NCI-H524 (cell line): ENCODE results near the gene CNPPD1.
A peak's percentile ranks its signal among the peaks of the same experiment; 100 is the strongest.

Source experiments
- DNase-seq, 2 experiments: peaks; one replicate each; lab custom pipeline; 2025; lab: John Stamatoyannopoulos, UW

CNPPD1 gene

DNA sequence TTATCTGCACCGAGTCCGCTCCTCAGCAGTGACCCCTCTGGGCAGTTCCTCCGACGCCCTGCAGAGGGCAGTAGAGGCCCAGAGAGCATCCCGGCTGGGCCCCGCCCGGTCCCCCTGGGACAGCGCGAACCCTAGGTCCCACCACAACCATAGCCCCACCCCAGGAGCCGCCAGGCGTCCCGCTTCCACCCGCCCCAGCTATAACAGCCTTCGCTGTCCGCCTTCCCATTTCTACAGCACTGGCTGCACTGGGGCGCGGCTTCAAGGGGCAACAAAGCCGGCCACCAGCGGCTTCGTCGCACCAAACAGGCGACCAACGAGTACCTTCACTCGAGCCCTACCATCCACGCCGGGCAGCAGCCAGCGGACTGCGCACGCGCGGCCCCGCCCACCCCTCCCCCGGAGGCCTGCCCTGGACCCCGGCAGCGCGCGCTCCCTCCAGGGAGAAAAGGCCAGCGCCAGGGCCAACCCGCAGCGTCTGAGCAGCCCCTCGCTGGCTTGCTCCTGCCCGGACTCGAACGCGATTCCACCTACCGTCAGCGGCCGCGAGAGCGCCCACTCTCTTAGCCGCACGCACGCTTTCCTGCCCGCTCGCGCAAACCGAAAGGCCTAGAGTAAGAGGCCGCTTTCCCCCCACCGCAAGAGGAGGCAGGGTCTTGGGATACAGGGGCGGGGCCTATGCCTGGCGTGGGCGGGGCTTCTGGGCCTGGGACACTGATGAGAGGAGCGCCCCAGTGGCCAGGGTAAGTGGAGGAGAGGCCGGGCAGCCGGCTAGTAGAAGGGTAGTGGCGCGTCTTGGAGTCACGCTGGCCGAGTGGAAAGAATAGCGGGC lies 16.3 kb downstream of the CNPPD1 start, which contains the start of gene NHEJ1:
Gene NHEJ1, minus strand, starts transcription at position 630 of the 832 bp plus-strand sequence. CDS start 2,453 bp downstream, outside the sequence.
- peak; percentile 85 to 89 for DNase-seq

DNA sequence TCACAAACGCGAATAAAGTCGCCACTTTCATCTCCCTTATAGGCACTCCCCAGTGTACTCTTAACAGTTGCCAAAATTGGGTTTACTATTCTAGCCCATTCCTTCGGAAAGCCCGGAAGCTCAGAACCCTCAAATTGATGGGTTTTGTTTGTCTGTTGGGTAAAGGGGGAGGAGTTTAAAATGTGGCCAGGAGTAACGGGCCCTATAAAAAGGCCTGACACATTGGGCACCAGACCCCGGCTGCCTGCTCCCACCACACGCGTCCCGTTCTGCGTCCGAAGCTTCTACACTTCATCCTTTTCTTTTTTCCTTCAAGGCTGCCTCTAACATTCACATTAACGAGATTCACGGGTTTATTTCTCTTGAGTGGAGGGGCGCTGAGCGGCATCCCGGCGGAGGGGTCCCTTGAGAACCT lies 16.9 kb downstream of the CNPPD1 start:
- no peak for DNase-seq

DNA sequence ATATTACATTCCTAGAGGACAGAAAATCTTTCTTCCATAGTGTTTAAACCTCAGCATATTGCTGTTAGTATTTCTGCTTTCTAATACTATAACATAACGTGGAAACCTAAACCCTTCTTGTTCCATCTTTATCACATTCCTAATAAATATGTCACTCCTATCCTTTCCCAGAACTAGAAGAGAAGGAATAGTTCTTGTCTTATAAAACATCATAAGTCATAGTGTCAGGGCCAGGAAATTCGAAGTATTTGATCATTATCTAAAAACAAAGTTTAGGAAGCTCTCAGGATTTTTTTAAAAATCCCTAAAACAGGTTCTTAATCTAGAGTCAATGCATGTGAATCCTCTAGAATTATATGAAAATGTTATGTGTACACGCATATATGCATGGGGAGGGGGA lies 18.1 kb downstream of the CNPPD1 start:
- DNase-seq, result no peak

DNA sequence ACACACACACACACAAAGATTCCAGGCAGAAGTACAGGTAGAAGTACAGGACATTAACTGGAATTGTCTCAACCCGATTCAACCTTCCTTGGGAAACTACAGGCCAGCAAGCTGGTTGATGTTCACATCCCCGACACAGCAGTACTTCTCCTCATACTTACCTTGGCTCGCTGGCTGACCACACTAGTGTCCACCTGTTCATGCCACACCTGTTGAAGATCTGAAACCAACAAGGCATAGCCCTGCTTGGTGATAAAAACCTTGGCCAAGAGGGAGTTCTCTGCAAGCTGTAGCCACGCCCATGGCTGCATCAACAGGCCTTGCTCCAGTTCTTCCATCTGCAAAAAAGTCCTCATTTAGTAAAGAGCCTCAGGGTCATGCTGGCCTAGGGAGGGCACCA lies 18.7 kb downstream of the CNPPD1 start:
- no peak for DNase-seq

DNA sequence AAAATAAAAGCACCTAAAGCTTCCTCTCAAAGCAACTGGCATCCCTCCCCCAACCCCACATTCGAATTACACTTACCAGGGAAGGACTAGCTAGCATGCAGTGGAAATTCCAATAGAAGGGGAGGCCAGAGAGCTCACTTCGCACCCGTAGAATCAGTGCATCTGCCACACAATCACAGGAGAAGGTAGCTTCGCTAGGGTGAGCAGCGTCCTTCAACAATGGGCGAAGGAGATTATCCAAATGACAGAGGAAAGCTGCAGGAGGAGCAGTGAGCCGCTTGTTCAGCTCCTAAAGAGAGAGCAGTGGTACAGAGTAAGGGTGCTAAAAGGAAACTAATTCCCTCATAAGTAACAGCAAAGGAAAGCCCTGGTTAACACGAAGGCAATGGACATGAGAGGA lies 19.3 kb downstream of the CNPPD1 start:
- DNase-seq, result no peak

DNA sequence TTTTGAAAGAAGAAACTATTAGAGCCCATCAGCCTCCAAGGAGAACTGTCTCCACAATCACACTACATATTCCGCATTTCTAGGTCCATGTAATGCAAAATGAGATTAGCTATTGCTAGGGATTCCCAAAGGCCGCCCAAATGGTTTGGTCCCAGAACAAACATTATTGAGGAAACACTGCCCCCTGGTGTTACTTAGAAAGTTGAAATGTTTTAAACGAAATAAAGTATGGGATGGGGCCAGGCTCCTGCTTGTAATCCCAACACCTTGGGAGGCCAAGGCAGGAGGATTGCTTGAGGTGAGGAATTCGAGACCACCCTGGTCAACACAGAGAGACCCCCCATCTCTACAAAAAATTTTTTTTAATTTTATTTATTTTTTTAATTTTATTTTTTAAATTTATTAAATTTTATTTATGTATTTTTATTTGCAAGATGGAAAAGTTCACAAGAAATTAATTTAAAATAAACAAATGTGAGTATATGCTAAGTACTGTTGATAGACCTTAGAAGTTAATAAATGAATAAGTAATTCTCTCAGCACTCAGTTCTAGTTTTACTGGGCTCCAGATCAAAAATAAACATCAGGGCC lies 21.6 kb downstream of the CNPPD1 start:
- peak; percentile 59 to 84 for DNase-seq

DNA sequence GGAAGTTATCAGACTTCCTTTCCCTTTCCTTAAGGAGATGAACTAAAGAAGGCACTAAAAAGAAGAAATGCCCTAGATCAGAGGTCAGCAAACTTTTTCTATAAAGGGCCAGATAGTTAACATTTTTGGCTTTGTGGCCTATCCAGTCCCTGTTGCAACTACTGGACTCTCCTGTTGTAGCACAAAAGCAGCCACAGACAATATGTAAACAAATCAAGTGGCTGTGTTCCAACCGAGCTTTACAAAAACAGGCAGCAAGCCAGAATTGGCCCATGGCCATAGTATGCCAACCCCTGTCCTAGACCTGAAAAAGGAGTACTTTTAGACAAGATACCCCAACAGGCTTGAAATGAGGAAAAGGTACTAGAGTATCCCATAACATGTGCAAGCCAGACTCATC lies 27.1 kb downstream of the CNPPD1 start:
- no peak for DNase-seq

DNA sequence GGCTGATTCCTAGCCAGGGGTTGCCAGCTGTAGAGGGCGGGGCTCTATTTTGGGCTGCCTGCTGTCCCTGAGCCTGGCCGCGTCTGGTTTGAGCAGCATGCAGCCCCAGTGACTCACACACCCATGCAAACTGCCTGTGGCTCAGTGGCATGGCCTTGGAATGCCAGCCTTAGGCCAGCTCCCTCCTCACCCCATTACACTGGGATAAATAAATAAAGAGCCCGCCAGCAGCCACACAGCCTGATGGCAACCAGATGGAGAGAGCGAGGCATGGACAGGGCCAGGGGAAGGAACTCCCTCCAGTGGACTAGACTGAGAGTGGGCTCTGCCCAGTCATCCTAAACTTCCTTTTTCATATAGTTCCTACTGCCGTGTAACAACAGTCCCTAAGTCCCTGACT lies 34.4 kb downstream of the CNPPD1 start:
- no peak for DNase-seq

DNA sequence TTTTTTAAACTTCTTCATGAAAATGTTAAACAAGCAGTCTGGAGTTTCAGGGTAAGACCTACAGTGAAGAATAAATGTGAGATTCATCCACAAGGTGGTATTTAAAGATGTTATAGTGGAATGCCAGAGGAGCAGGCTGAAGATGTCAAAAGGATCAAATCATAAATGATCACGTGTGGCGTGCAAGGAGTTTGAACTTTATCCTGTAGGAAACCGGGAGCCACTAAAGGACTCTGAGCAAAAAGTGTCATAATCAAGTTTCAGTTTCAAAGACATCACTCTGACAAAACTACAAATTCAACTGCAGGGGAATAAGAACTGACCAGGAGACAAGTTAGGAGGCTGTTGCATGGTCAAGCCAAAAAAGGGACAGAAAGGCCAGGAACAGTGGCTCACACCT lies 36.0 kb downstream of the CNPPD1 start:
- DNase-seq, result no peak

DNA sequence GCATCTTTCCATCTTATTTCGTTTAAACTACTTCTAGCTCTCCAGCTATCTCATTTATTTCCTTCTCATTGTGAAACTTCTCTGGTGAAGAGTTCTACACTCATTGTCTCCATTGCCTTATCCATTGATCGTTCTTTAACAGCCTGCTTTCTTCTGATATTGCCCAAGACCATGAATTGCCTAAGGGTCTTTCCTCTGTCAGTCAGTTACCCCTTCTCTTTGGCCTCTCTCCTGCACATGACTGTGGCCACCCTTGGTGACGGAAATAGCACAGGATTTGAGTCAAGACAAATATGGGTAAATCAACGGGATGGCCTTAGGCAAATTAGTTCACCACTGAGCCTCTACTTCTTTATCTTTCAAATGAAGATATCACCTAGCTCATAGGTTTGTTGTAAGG lies 42.7 kb downstream of the CNPPD1 start:
- DNase-seq, result no peak

DNA sequence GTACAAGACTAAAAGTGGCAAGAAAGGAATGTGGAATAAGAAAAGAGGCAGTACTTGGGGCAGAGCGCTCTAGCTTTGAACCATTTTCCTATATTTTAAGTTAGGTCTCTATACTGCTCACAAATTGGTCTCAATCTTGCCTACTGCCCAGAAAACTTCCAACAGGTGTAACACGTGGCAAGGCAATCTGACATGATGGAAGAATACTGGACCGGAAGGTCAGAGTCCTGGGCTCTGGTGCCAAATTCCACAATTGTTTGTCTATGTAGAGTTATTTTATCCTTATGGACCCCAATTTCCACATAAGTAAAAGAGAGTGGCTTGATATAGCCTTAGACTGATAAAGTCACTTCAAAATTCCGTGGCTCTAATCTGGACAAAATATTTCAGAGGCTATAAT lies 45.0 kb downstream of the CNPPD1 start:
- DNase-seq, result no peak

DNA sequence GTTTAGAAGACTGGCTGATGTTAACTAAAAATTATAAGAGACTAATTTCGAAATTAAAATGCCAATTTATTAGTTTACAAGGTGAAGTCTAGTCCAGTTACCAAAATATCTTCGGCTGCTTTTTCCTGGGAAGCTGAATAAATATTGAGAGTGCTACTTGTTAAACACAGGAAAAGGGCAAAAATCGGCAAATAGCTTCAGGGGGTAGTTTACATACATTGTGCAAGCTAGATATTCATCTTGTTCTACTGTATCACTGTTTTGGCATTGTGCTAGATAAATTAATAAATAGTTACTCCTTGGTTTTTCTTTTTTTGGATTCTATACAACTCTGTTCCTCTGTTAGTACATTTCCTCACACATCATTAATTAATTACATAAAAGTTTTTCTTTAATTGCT lies 45.4 kb downstream of the CNPPD1 start:
- DNase-seq, result no peak

DNA sequence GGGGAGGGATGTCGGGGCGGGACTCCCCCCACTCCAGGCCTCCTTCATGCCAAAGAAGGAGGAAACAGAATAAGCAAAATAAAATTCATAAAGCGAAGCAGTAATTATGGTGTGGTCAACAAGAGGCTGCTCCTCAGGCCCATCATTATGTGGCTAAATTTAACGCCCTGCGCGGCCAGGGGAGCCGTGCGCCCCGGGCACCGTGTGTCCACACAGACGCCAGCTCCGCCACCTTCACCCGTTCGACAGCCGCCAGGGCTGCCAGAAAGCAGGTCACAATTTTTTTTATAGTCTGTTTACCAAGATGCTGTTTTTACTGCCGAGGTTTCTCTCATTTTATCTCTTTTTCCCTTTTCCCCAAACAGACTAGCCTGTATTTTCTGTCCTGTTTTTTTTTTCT lies 47.1 kb downstream of the CNPPD1 start:
- DNase-seq, result no peak

DNA sequence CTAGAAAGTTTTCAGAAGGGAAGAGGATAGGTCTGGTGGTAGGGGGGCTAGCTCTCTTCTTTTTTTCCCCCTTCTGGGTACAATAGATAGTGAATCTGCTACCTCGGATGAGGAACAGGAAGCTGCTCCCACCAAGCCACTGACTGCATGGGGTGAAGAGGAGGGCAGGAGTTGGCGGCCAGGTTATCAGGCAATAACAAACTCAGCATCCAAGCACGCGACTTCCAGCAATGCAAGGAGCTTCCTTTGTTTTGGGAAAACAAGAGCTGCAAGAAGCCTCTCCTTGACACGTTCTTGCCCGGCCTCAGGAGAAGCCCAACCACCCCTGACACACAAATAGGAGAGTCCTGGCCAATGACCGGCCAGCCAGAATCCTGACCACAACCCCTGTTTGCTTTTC lies 48.3 kb downstream of the CNPPD1 start:
- DNase-seq, result no peak

DNA sequence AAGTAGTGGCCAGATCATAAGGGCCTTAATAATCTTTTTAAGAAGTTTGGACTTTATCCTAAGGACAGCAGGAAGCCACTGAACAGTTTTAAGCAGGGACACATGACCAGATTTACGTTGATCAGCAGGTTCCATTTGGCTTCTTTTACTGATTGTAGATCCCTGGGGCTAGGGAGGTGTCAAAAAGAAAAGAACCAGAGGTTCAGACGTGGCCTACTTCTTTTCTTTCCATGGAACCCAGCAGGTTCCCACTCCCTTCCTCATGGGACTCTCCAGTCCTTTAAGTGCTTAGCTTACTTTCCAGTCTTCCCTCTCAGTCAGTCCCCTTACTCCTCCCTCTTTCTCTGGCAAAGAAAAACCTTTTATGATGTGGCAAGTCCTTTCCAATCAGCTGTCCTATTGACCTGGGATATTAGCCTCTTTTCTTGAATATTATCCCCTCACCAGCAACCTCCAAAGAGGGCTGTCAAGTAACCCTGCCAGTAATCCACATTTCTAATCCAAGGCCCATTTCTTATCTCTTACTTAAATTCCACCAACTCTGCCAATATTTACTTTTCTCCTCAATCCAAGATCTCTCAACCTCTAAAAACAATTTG lies 49.6 kb downstream of the CNPPD1 start:
- DNase-seq, result no peak

DNA sequence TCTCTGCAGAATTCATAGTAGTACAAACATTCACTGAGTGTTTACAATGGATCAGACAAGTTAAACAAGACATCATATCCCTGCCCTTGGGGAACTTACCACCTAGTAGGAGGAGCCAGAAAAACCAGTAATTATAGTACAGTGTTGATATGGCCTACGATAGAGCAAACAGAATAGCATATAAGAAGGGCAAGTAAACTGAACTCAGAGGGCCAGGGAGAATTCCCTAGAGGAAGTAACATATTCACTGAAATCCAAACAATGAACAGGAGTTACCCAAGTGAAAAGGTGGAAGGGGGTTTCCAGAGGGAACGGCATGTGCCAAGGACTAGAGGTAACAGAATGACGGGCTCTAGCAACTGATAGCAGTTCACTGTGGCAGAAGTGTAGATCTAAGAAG lies 50.2 kb downstream of the CNPPD1 start:
- DNase-seq, result no peak

DNA sequence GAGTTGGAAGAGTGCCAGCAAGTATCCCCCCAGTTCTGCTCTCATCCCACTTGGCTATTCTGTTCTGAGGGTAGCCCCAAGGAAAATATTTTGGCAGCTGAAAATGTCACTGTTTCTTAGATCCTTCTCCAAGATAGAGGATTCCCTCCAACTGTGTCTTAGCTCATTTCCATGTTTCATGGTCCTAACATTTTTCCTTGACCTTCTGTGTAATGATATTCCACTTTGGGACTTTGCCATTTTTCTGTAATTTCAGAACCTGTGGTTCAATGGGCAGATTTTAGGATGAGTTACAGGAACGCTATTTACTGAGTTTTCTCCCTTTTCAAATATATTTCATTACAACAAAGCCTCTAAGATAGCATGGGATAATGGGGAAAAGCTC lies 50.8 kb downstream of the CNPPD1 start:
- no peak for DNase-seq

DNA sequence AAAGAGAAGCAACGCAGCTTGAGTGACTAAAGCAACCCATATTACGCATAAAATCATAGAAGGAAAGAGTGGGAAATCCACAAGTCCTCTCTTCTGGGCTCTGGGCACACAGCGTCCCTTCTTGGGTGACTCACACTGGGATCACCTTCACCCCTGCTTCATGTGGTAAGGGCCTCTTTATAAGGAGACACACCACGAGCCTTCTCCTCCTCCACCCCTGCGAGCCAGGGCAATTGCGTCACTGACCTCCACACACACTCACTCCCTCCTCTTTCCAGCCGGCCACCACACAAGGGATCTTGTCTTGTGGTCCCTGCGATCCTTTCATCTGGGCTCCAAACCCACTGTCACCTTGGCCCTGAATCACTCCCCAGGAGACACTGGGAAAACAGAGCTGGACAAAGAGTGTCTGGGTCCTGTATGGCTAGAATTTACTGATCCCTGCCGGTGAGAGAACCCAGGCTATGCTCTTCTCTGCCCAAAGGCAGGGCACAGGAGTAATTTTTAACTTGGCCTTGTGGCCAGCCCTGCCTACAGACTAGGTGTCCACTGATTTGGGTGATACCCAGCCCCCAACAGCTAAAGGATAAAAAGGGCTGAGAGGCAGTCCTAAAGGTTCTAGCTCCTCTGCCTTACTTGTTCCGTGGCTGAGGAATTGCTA lies 51.4 kb downstream of the CNPPD1 start:
- DNase-seq, result no peak

DNA sequence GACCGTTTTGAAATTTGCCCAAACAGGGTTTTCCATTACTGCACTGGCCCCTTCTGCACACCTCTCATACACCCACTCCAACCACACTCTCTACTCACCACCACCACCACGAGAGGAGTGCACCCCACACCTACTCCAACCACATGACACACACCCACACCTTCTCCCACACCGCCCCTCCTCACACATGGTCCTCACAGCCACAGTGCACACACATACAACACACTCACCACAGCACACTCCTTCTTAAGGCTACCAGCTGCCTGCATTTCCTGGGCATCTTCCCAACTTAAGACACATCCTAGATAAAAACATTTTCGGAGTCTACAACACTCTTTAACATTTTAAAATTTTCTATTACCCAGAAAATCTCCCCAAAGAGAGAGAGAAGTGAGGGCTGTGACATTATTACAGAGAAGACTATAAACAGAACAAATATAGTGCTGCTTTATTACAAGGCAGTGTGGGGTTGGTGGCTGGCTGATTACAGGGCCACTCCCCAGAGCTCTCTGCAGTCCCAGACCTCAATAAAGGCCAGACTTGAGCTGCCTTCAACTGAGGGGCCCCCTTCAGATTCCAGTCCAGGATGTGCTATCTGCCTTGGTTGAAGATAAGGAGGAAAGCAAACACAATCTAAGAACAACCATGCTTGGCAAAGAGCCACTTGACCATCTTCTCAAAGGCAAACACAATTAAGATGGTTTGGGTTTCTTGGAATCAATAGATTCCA lies 52.2 kb downstream of the CNPPD1 start:
- DNase-seq, result no peak

DNA sequence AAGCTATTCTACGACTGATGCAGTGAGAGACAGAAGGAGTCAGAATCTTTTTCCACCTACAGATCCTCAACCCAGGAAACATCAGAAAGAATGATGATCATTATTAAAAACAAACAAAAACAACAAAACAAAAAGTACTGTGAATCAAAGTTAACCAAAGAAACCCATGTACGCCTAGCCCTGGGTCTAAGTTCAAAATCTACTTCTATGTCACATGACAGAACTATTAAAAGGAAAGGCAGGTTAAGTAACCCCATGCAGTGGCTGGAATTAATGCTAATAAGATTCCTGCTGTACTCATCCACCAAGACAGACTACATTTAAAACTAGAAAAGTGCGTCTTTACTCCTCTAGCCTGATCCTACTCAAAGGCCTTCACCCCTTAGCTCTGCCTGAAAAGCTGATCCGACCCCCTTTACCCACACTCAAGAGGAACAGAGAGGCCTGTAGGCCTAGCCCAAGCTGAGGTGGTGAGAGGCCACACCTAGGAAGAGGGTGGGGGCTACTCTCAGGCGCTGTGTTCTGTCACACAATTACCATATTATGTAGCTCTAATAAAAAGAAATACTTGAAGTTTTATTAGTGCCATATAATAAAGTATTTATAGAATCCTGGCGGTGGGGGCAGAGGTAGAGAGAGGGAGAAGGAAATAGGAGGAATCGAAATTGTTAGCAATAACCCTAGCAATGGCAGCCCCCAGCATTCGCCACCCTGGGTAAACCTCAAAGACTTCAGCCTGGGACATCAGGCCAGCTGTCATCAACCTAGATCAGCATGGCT lies 53.2 kb downstream of the CNPPD1 start:
- DNase-seq, result no peak
